ENCODE results near the gene TOP3A. TPM values are rescaled to one million over a fixed set of nuclear protein-coding genes. Genes with fewer than 3 reads are reported as not detected.

Gene TOP3A
- total RNA-seq, 6 donors from 2014 or later = 23.4 to 36.3 (median 32.9) TPM

GRCh38 chr17:18327556-18327955 is 12.8 kb upstream of the TOP3A start:
- TF ChIP-seq EP300 (IDR thresholded peaks at IDR 0.05) = no peak
- no peak for TF ChIP-seq POLR2AphosphoS5 (IDR thresholded peaks at IDR 0.05)
- no peak for TF ChIP-seq POLR2A (IDR thresholded peaks at IDR 0.05)
- TF ChIP-seq CTCF (IDR thresholded peaks at IDR 0.05) = no peak
- Histone ChIP-seq H3K27me3 (no peaks in the 10 kb centered on the region), H3K36me3 (peaks cover 26 to 94% (median 83%) of the 10 kb centered on the region in 4 donors), H3K9me3 (no peaks in the 10 kb centered on the region), H3K4me1 (no peaks in the 10 kb centered on the region), H3K27ac (no peak overlapping the region), H3K4me3 (no peak overlapping the region)
- ATAC-seq (ENCODE audit: low FRiP score in 2 of 2) = no peak
- 90 to 95% methylated on average over 10 of the region's 10 CpGs for WGBS, 2 donors
- DNase-seq = no peak

- no peak for ATAC-seq (ENCODE audit: low FRiP score in 2 of 2)
- no peaks in the 10 kb centered on the region for H3K9me3 ChIP-seq
- H3K36me3 ChIP-seq = peaks cover 23 to 94% (median 81%) of the 10 kb centered on the region in 4 donors
- no peaks in the 10 kb centered on the region for H3K4me1 ChIP-seq
- WGBS, 2 donors = 86 to 95% methylated on average over 2 of the region's 2 CpGs
- H3K27me3 ChIP-seq = no peaks in the 10 kb centered on the region
- H3K27ac ChIP-seq = no peak overlapping the region
- no peak for DNase-seq
- TF ChIP-seq CTCF (IDR thresholded peaks at IDR 0.05) = no peak
- TF ChIP-seq POLR2A (IDR thresholded peaks at IDR 0.05) = no peak
- TF ChIP-seq EP300 (IDR thresholded peaks at IDR 0.05) = no peak
- no peak for TF ChIP-seq POLR2AphosphoS5 (IDR thresholded peaks at IDR 0.05)
- no peak overlapping the region for H3K4me3 ChIP-seq
Measured at GRCh38 chr17:18327093-18327492, 12.3 kb upstream of the TOP3A start.

- no peaks in the 10 kb centered on the region for H3K4me1 ChIP-seq
- H3K9me3 ChIP-seq = no peaks in the 10 kb centered on the region
- TF ChIP-seq EP300 (IDR thresholded peaks at IDR 0.05) (no peak), POLR2A (IDR thresholded peaks at IDR 0.05) (no peak), POLR2AphosphoS5 (IDR thresholded peaks at IDR 0.05) (no peak), CTCF (IDR thresholded peaks at IDR 0.05) (no peak)
- H3K27ac ChIP-seq = no peak overlapping the region
- DNase-seq (no peak), ATAC-seq (ENCODE audit: low FRiP score in 2 of 2) (no peak)
- no peak overlapping the region for H3K4me3 ChIP-seq
- H3K36me3 ChIP-seq = peaks cover 23 to 97% (median 77%) of the 10 kb centered on the region in 4 donors
- WGBS, 2 donors = 91 to 98% methylated on average over 5 to 6 of the region's 6 CpGs
- H3K27me3 ChIP-seq = no peaks in the 10 kb centered on the region
Measured at GRCh38 chr17:18326572-18326971, 11.8 kb upstream of the TOP3A start.

- peaks cover 23 to 97% (median 72%) of the 10 kb centered on the region in 4 donors for H3K36me3 ChIP-seq
- 100% methylated on average over 2 of the region's 2 CpGs for WGBS, 2 donors
Measured at GRCh38 chr17:18326039-18326438, 11.2 kb upstream of the TOP3A start.

More at GRCh38 chr17:18326039-18326438, 11.2 kb upstream of the TOP3A start:
- no peaks in the 10 kb centered on the region for H3K4me1 ChIP-seq
- H3K9me3 ChIP-seq = no peaks in the 10 kb centered on the region
- no peak overlapping the region for H3K4me3 ChIP-seq
- H3K27ac ChIP-seq = no peak overlapping the region
- no peak for ATAC-seq (ENCODE audit: low FRiP score in 2 of 2)
- TF ChIP-seq EP300 (IDR thresholded peaks at IDR 0.05) (no peak), CTCF (IDR thresholded peaks at IDR 0.05) (no peak), POLR2A (IDR thresholded peaks at IDR 0.05) (no peak), POLR2AphosphoS5 (IDR thresholded peaks at IDR 0.05) (no peak)
- H3K27me3 ChIP-seq = no peaks in the 10 kb centered on the region
- DNase-seq = no peak
